Stimulated activated effector memory CD8-positive, alpha-beta T cell treated with anti-CD3 and anti-CD28 coated beads, Interleukin-12 subunit alpha, Interleukin-12 subunit beta, amount 100 ng/mL, for 72 hours (primary cell): ENCODE results near the gene POMGNT2.

Experiments used
- ATAC-seq: fragments of 150-1000 bp; cut with Tn5 transposase; 2 replicates; pipeline ENCODE4 v1.10.0; 2021
- DNase-seq, 2 donors: peaks; one replicate each; pipeline ENCODE4 v3.0.0; 2021 to 2022; ENCODE audit warnings: low spot score in 2 of 2
- H3K27ac Mint-ChIP-seq: one replicate; pipeline ENCODE4 v1.8.0; 2022; ENCODE audit warnings: mild to moderate bottlenecking, mixed read lengths
- H3K36me3 Mint-ChIP-seq: one replicate; pipeline ENCODE4 v1.8.0; 2022; ENCODE audit warnings: mild to moderate bottlenecking, mixed read lengths
- H3K4me1 Mint-ChIP-seq: one replicate; pipeline ENCODE4 v1.8.0; 2022; ENCODE audit warnings: mixed read lengths
- H3K4me3 Mint-ChIP-seq: one replicate; pipeline ENCODE4 v1.8.0; 2022; ENCODE audit warnings: mild to moderate bottlenecking, mixed read lengths
- H3K9me3 Mint-ChIP-seq: one replicate; pipeline ENCODE4 v1.8.0; 2022; ENCODE audit warnings: mixed read lengths

The POMGNT2 gene

DNA sequence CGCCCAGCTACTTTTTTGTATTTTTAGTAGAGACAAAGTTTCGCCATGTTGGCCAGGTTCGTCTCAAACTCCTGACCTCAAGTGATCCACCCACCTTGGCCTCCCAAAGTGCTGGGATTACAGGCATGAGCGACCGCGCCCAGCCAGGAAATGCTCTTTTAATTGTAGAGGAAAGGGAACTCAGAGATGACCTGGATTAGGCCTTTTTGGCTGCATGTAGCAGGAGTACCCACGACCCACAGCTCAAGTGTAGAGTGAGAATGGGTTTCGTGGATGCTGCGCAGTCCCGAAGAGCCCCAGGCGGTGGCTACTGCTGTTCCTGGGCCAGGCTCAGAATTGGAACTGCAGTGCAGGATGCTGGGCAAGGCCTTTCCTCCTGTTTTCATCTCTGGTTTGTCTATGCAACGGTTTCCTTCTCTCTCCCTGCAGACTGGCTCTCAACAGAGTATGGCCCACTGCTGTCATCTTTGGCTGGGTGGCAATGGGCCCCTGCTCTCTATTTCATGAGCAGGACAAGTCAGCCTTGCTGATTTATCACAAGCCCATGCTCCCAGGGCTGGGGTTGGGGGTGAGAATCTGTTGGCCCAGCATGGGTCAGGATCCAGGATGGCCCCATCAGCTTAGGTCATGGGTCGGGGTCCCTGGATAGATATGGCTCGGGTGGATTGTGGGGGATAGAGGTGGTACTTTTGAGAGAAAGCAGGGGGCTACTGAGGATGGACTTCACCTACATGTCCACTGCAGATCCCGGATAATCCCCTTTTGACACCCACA, 75.5 kb downstream of the POMGNT2 start:
- H3K27ac Mint-ChIP-seq = no peak overlapping the region
- peaks cover 7% of the 10 kb centered on the region for H3K4me1 Mint-ChIP-seq
- no peaks in the 10 kb centered on the region for H3K36me3 Mint-ChIP-seq
- no peak for ATAC-seq
- H3K4me3 Mint-ChIP-seq = no peak overlapping the region
- H3K9me3 Mint-ChIP-seq = no peaks in the 10 kb centered on the region
- no peak for DNase-seq
